ENCODE measurements around the gene ZPBP.

The ZPBP gene

DNA sequence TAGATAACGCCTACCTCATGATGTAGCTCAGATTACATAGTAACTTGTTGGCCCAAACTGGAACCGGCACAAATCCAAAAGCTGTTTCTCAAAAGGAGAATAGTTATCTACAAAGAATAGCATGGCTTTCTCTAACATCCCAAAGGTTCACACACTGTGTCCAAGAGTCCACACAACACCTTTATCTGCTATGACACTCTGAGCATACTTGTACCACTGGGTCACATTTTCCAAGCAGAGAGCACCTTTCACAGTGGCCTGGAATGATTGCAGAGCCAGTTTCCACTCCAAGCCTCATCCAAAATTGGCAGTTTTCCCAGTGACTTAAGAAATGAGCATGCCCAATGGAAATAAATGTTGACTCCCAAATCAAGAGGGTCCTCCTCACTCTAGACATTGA is 164.3 kb downstream of the ZPBP start:
- CTCF ChIA-PET = no interaction called here
- TF ChIP-seq, protein P1, sequence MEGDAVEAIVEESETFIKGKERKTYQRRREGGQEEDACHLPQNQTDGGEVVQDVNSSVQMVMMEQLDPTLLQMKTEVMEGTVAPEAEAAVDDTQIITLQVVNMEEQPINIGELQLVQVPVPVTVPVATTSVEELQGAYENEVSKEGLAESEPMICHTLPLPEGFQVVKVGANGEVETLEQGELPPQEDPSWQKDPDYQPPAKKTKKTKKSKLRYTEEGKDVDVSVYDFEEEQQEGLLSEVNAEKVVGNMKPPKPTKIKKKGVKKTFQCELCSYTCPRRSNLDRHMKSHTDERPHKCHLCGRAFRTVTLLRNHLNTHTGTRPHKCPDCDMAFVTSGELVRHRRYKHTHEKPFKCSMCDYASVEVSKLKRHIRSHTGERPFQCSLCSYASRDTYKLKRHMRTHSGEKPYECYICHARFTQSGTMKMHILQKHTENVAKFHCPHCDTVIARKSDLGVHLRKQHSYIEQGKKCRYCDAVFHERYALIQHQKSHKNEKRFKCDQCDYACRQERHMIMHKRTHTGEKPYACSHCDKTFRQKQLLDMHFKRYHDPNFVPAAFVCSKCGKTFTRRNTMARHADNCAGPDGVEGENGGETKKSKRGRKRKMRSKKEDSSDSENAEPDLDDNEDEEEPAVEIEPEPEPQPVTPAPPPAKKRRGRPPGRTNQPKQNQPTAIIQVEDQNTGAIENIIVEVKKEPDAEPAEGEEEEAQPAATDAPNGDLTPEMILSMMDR (IDR thresholded peaks at IDR 0.05; ENCODE audit: control extremely low read depth, extremely low read depth, low read depth, missing control alignments) = no peak
- DNase-seq (ENCODE audit: extremely low spot score) = no peak
- POLR2A ChIA-PET = no interaction called here

DNA sequence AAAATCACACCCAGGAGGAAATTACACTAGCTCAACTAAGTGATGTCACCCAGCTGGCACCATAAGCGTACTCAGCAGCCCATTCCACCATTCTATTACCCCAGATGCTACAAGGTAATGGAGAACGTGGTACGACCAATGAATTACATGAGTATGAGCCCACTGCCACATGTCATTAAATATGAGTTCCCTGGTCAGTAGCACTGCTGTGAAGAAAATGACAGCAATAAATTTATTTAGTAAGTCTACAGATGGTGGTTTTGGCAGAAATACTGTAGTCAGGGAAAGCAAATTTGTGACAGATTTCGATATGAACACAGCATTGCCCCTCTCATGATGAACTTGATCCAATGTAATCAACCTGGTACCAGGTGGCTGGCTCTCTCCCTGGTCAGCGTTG is 165.4 kb downstream of the ZPBP start:
- POLR2A ChIA-PET = no interaction called here
- DNase-seq (ENCODE audit: extremely low spot score) = no peak
- TF ChIP-seq, protein P1 (IDR thresholded peaks at IDR 0.05; ENCODE audit: control extremely low read depth, extremely low read depth, low read depth, missing control alignments) = no peak
- CTCF ChIA-PET = no interaction called here

DNA sequence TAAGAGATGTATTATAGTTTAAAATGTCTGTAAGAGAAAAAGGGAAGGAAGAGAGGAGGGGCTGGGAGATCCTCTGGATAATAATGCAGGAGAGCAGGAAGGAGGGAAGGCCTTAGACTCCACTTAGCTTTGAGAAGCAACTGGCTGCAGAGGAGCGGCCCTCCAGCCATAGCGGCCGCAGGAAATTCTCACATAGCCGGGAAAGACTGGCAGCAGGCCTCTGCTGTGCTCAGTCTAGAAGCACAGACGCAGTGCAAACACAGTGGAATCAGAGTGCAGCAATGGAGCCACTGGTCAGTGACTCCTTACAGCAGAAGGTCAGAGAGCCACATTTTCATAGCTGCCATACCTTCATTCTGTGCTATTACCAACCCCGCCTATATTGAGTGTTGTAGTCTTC is 166.3 kb downstream of the ZPBP start:
- TF ChIP-seq, protein P1 (IDR thresholded peaks at IDR 0.05; ENCODE audit: control extremely low read depth, extremely low read depth, low read depth, missing control alignments) = no peak
- ChIA-PET POLR2A (no interaction called here), CTCF (no interaction called here)
- DNase-seq (ENCODE audit: extremely low spot score) = no peak

DNA sequence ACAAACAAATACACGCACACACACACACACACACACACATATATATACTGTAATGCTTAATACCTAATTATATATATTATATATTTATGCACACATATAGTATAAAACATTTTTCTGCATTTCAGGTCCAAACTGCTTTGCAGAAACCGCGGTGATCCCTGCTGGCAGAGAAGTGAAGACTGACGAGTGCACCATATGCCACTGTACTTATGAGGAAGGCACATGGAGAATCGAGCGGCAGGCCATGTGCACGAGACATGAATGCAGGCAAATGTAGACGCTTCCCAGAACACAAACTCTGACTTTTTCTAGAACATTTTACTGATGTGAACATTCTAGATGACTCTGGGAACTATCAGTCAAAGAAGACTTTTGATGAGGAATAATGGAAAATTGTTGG is 181.1 kb downstream of the ZPBP start:
- CTCF ChIA-PET = no interaction called here
- TF ChIP-seq, protein P1 (IDR thresholded peaks at IDR 0.05; ENCODE audit: control extremely low read depth, extremely low read depth, low read depth, missing control alignments) = no peak
- no peak for DNase-seq (ENCODE audit: extremely low spot score)
- POLR2A ChIA-PET = no interaction called here

DNA sequence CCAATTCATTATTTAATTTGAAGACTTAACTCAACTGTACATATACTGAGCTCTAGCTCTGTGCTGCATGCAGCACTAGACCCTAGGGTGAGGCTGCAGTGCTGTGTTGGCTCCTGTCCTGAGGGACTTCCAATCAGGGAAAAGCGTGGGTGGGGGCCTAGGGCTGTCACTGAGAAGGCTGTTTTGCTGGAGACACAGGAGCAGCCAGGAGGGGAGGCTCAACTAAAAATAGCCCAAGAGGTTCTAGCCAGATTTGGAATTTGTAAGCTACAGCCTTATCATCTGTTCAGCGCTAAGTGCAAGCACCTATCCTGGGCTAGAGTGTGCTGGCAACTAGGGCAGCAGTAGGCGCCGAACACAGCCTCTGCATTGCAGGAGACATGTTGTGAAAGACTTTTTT is 198.5 kb downstream of the ZPBP start:
- POLR2A ChIA-PET = no interaction called here
- TF ChIP-seq, protein P1 (IDR thresholded peaks at IDR 0.05; ENCODE audit: control extremely low read depth, extremely low read depth, low read depth, missing control alignments) = no peak
- CTCF ChIA-PET = no interaction called here
- DNase-seq (ENCODE audit: extremely low spot score) = no peak

DNA sequence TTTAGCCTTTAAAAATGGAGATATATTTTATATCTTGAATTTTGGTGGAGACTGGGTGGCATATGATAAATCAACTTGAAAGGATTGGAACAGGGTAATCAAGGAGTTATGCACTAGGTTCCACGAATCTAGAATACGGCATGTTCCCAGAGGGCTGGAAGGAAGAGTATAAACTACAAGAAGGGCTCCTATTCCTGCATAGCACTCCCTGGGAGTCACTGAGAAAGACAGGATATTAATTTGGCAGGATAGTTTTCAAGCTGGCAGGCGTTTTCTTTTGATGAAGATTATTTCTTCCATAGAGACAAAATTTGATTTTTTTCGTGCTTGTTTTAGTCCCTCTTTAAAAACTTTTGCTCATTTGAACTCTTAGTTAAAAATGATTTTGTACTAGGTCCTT is 199.9 kb downstream of the ZPBP start:
- no peak for DNase-seq (ENCODE audit: extremely low spot score)
- TF ChIP-seq, protein P1 (IDR thresholded peaks at IDR 0.05; ENCODE audit: control extremely low read depth, extremely low read depth, low read depth, missing control alignments) = no peak
- CTCF ChIA-PET = no interaction called here
- POLR2A ChIA-PET = no interaction called here

DNA sequence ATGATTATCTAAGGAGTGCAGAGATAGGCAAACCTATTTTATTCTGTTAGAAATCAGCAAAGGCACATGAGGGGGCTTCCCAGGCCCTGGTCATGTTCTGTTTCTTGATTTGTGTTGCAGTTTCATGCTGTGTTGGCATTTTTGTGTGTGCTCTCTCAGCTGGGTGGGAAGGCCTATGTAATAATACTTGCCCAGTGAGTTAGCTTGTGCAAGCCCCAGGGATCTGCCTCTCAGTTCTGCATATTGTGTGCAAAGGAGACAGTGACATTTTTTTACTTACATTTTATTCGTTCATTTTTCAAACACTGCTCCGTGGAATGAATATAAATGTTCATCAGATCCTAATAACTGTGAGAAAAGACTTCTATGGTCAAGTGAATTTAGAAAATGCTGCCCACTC is 200.6 kb downstream of the ZPBP start:
- CTCF ChIA-PET = no interaction called here
- TF ChIP-seq, protein P1 (IDR thresholded peaks at IDR 0.05; ENCODE audit: control extremely low read depth, extremely low read depth, low read depth, missing control alignments) = no peak
- POLR2A ChIA-PET = no interaction called here
- DNase-seq (ENCODE audit: extremely low spot score) = no peak

Data from GM10248 (cell line).